Activated CD4-positive, alpha-beta T cell treated with anti-CD3 and anti-CD28 coated beads for 36 hours (primary cell): Measurements from ENCODE around the gene CAPZA1. TPM values are rescaled to one million over a fixed set of nuclear protein-coding genes. Genes with fewer than 3 reads are reported as not detected.
"Not testable (repeated sequence)": the region's sequence is repeated elsewhere in the genome, so short reads cannot be mapped to it uniquely, and the experiment has no call there.

Source experiments
- ATAC-seq: fragments of 200-7000 bp; cut with Tn5 transposase; one replicate; pipeline ENCODE4 v1.10.0; 2021; ENCODE audit warnings: mild to moderate bottlenecking, moderate library complexity
- CTCF ChIA-PET: fragments of 350-600 bp; sonication (Branson Sonifier 250); formaldehyde crosslinking; loops from one replicate; lab custom pipeline; 2021; ENCODE audit warnings: antibody characterized with exemption; lab: Charles Lee
- POLR2A ChIA-PET: fragments of 350-600 bp; sonication (Branson Sonifier 250); formaldehyde crosslinking; loops from one replicate; lab custom pipeline; 2021; ENCODE audit warnings: antibody characterized with exemption, inconsistent platforms; lab: Charles Lee
- DNase-seq: peaks from one replicate; pipeline ENCODE4 v3.0.0-alpha.2; 2020
- H3K27ac Mint-ChIP-seq: one replicate; pipeline ENCODE4 v1.8.0; 2021; ENCODE audit warnings: mixed read lengths
- H3K27me3 Mint-ChIP-seq: one replicate; pipeline ENCODE4 v1.8.0; 2021; ENCODE audit warnings: mixed read lengths
- H3K36me3 Mint-ChIP-seq: one replicate; pipeline ENCODE4 v1.8.0; 2021; ENCODE audit warnings: low read depth, mixed read lengths
- H3K4me1 Mint-ChIP-seq: one replicate; pipeline ENCODE4 v1.8.0; 2021; ENCODE audit warnings: mixed read lengths
- H3K4me3 Mint-ChIP-seq: one replicate; pipeline ENCODE4 v1.8.0; 2021; ENCODE audit warnings: mild to moderate bottlenecking, moderate library complexity, mixed read lengths
- H3K9me3 Mint-ChIP-seq: one replicate; pipeline ENCODE4 v1.8.0; 2021; ENCODE audit warnings: low read depth, mixed read lengths
- intact Hi-C, 2 experiments: fragments of 100-400 bp; cut with DNase I in 1 of 2; cut with micrococcal nuclease in 1 of 2; formaldehyde crosslinking; loops; one replicate each; pipeline versions ENCODE4 v1.14.2 to v1.15.1; 2022 to 2024; cut with DNase I, micrococcal nuclease
- total RNA-seq, 2 experiments: library from RNA; stranded (reverse); gene quantifications; one replicate each; pipeline ENCODE4 v1.2.3, GENCODE V29; 2021

Gene CAPZA1
- total RNA-seq, 2 experiments from 2014 or later: 251 to 302 TPM

DNA sequence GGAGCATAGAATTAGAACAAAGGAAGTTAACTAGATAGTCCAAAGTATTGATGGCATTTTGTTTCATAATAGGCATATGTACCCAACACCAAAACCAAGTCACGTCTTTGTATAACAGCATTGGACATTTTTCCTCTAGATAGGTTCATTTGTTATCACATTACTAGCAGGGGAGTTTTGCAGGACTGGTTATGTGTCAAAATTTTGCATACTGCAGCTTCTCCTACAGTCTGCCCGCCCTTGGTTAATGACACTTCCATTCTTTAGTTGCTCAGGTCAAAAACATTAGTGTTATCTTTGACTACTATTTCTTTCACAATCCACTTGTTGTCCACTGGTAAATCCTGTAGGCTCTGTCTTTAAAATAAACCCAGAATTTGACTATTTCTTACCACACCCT lies 8.9 kb downstream of the CAPZA1 start:
- Mint-ChIP-seq H3K9me3 (no peaks in the 10 kb centered on the region), H3K4me1 (peaks cover 81% of the 10 kb centered on the region), H3K27me3 (no peaks in the 10 kb centered on the region), H3K4me3 (no peak overlapping the region), H3K36me3 (peaks cover 73% of the 10 kb centered on the region), H3K27ac (peak overlapping the region; percentile 22)
- CTCF ChIA-PET: interaction anchor here (0.6 to 1.2 kb wide), 4 partner anchors 8 to 444 kb away, joined by 3 to 5 read pairs (median 4); partner anchors contain the start of gene LRIG2
- DNase-seq: no peak
- intact Hi-C loops: loop anchor here in 1 of 2 experiments (10.0 kb wide), 1 partner anchor 1754 kb away; the partner anchor contains the start of gene CD53
- no peak for ATAC-seq
- POLR2A ChIA-PET: no interaction called here

GRCh38 chr1:112629256-112629655 lies 9.6 kb downstream of the CAPZA1 start:
- Mint-ChIP-seq H3K4me3 (no peak overlapping the region), H3K27me3 (no peaks in the 10 kb centered on the region), H3K27ac (peak overlapping the region; percentile 55), H3K9me3 (no peaks in the 10 kb centered on the region), H3K4me1 (peaks cover 84% of the 10 kb centered on the region), H3K36me3 (peaks cover 76% of the 10 kb centered on the region)
- intact Hi-C loops: loop anchor here in 1 of 2 experiments (10.0 kb wide), 1 partner anchor 1754 kb away; the partner anchor contains the start of gene CD53
- CTCF ChIA-PET: interaction anchor here (0.6 to 1.1 kb wide), 2 partner anchors 10 to 17 kb away, joined by 3 to 4 read pairs; partner anchors contain the start of gene ST7L
- POLR2A ChIA-PET: no interaction called here
- no peak for DNase-seq
- no peak for ATAC-seq

- POLR2A ChIA-PET: no interaction called here
These were observed 14.0 kb downstream of the CAPZA1 start for GRCh38 chr1:112633628-112634027.

DNA sequence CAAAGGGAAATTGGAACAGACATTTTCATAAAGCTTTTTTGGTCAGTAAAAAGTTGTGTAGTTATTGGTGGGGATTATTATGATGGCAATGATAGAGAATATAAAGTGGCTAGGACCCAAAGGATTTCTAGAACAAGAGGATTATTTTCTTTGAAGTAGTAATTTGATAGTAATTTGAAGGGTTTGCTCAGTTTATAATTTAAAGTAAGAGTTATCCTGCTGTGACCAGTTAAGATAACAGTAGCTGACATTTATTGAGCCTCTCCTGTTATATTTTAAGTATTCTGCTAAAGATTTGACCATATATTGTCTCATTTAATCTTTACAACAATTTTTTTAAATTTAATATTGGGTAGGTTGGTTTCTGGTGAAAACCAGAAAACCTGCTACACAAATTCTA lies 14.7 kb downstream of the CAPZA1 start:
- ATAC-seq: no peak
- Mint-ChIP-seq H3K27ac (no peak overlapping the region), H3K4me1 (peaks cover 71% of the 10 kb centered on the region), H3K27me3 (no peaks in the 10 kb centered on the region), H3K4me3 (no peak overlapping the region), H3K9me3 (no peaks in the 10 kb centered on the region), H3K36me3 (peaks cover 43% of the 10 kb centered on the region)
- POLR2A ChIA-PET: no interaction called here
- CTCF ChIA-PET: interaction anchor here (1.0 kb wide), 1 partner anchor 13 kb away, joined by 4 read pairs; no protein-coding TSS in a partner anchor
- intact Hi-C loops: no loop called here
- no peak for DNase-seq

More at GRCh38 chr1:112633628-112634027, 14.0 kb downstream of the CAPZA1 start:
- Mint-ChIP-seq H3K36me3 (peaks cover 48% of the 10 kb centered on the region), H3K27me3 (no peaks in the 10 kb centered on the region), H3K9me3 (no peaks in the 10 kb centered on the region), H3K4me3 (no peak overlapping the region), H3K4me1 (peaks cover 75% of the 10 kb centered on the region), H3K27ac (no peak overlapping the region)
- ATAC-seq: no peak
- DNase-seq: no peak
- intact Hi-C loops: no loop called here
- CTCF ChIA-PET: interaction anchor here (0.6 kb wide), 1 partner anchor 81 kb away, joined by 3 read pairs; the partner anchor contains the start of gene PPM1J

DNA sequence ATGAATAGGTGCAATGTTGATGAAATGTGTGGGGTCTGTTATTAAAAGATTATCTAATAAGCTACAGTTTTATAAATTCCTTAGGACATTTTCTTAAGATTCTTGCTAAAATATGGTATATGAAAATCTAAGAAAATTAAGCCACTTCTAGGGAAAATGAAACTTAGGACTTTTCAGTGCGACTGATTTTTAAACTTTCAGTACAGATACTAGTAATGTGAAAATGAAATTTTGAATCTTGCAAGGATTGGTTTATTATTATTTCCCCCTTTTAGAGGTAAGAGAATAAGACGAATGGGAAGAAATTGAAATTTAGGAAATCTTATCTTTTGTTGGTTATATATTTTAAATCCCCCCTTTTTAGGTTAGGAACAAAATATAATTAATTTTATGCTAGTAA lies 16.4 kb downstream of the CAPZA1 start:
- H3K36me3 Mint-ChIP-seq: peaks cover 32% of the 10 kb centered on the region
- peaks cover 61% of the 10 kb centered on the region for H3K4me1 Mint-ChIP-seq
- no peaks in the 10 kb centered on the region for H3K9me3 Mint-ChIP-seq
- H3K4me3 Mint-ChIP-seq: peak overlapping the region; percentile 10
- CTCF ChIA-PET: interaction anchor here (1.1 to 2.3 kb wide), 5 partner anchors 8 to 245 kb away, joined by 3 to 7 read pairs (median 3); a partner anchor contains a TSS
- no peaks in the 10 kb centered on the region for H3K27me3 Mint-ChIP-seq
- ATAC-seq (peak; percentile 33), DNase-seq (no peak)
- H3K27ac Mint-ChIP-seq: peak overlapping the region; percentile 51
- POLR2A ChIA-PET: no interaction called here
- intact Hi-C loops: loop anchor here in 1 of 2 experiments (2.0 kb wide), 1 partner anchor 15 kb away; no protein-coding TSS in a partner anchor

DNA sequence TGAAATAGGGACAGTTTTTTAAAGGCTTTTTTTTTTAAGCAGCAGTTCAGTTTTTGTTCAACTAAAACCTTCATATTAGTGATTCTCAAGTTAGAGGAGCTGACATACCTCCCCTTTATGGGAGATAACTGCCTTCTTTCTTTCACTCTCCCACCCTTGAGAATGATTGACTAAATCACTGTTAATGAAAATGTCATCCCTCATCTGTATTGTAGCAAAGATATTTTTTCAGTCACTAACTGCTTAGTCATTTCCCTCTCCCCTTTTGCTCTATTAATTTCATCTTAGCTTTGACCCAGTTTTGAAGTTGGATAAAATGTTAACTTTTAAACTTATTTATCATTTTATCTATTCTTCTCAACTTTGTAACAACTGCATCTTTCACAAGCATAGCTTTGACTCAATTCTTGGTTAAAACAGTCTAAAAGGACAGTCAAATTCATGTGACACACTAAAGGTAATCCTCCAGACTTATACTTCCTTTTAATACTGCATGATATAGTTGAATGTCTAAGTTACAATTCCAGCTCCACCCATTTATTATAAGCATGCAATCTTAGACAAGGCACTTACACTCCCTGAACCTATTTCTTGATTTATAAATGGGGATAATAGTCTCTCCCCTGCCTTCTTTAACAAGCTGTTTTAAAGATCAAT lies 17.1 kb downstream of the CAPZA1 start:
- Mint-ChIP-seq H3K9me3 (no peaks in the 10 kb centered on the region), H3K27me3 (no peaks in the 10 kb centered on the region), H3K4me1 (peaks cover 55% of the 10 kb centered on the region), H3K36me3 (peaks cover 25% of the 10 kb centered on the region), H3K27ac (peak overlapping the region; percentile 65), H3K4me3 (no peak overlapping the region)
- CTCF ChIA-PET: interaction anchor here (0.8 to 2.3 kb wide), 7 partner anchors 8 to 171 kb away, joined by 3 to 7 read pairs (median 4); no protein-coding TSS in a partner anchor
- ATAC-seq: peak; percentile 54
- POLR2A ChIA-PET: interaction anchor here (0.5 kb wide), 1 partner anchor 15 kb away, joined by 3 read pairs; no protein-coding TSS in a partner anchor
- intact Hi-C loops: loop anchor here in 1 of 2 experiments (2.0 kb wide), 1 partner anchor 16 kb away; no protein-coding TSS in a partner anchor
- DNase-seq: no peak

DNA sequence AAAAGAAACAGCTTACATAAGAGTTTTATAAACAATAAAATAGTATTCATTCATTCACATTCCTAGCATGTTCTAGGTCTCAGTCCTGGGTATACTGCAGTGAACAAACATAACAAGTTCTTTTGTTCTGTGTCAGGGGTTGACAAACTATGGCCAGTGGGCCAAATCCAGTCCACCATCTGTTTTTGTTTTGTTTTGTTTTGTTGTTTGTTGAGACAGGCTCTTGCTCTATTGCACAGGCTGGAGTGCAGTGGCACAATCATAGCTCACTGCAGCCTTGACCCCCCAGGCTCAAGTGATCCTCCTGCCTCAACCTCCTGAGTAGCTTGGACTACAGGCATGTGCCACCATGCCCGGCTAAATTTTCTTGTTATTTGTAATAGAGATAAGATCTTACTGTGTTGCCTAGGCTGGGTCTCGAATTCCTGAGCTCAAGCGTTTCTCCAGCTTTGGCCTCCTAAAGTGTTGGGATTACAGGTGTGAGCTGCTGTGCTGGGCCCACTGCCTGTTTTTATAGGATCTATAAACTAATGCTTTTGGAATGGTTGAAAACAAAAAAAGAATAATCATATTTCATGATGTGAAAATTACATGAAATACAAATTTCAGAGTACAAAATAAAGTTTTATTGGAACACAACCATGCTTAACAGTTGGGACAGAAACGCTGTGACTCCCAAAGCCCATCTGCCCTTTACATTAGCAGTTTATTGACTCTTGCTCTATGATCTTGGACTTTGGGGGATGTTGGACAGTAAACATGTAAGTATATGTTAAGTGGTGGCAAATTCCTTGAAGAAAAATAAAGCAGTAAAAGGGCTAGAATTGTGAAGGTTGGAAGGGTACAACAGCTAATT lies 17.9 kb downstream of the CAPZA1 start:
- Mint-ChIP-seq H3K4me1 (peaks cover 54% of the 10 kb centered on the region), H3K27ac (peak overlapping the region; percentile 68), H3K9me3 (no peaks in the 10 kb centered on the region), H3K4me3 (no peak overlapping the region), H3K36me3 (peaks cover 24% of the 10 kb centered on the region), H3K27me3 (no peaks in the 10 kb centered on the region)
- ChIA-PET CTCF (interaction anchor here (0.8 to 2.3 kb wide), 6 partner anchors 7 to 171 kb away, joined by 3 to 7 read pairs (median 4); no protein-coding TSS in a partner anchor), POLR2A (interaction anchor here (0.5 kb wide), 1 partner anchor 15 kb away, joined by 3 read pairs; no protein-coding TSS in a partner anchor)
- intact Hi-C loops: loop anchor here in 1 of 2 experiments (2.0 kb wide), 1 partner anchor 17 kb away; no protein-coding TSS in a partner anchor
- ATAC-seq (no peak), DNase-seq (no peak)

DNA sequence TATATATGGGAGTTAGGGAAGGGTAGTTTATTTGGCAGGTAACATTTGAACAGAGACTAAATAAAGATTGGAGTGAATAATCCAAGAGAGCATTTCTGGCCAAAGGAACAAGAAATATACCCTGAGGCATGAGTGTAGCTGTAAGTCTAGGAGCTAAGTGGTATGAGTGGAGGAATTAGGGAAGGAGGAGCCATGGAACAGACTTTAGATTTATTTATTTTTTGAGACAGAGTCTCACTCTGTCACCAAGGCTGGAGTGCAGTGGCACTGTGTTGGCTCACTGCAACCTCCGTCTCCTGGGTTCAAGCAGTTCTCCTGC lies 18.4 kb downstream of the CAPZA1 start:
- intact Hi-C loops: no loop called here
- H3K4me3 Mint-ChIP-seq: no peak overlapping the region
- DNase-seq: no peak
- ChIA-PET CTCF (interaction anchor here (1.6 kb wide), 1 partner anchor 13 kb away, joined by 4 read pairs; no protein-coding TSS in a partner anchor), POLR2A (no interaction called here)
- ATAC-seq: no peak
- H3K27ac Mint-ChIP-seq: peak overlapping the region; percentile 68
- peaks cover 24% of the 10 kb centered on the region for H3K36me3 Mint-ChIP-seq
- H3K4me1 Mint-ChIP-seq: peaks cover 55% of the 10 kb centered on the region
- no peaks in the 10 kb centered on the region for H3K9me3 Mint-ChIP-seq
- no peaks in the 10 kb centered on the region for H3K27me3 Mint-ChIP-seq

- intact Hi-C loops, CTCF ChIA-PET: not testable (repeated sequence)
- H3K36me3 Mint-ChIP-seq: peaks cover 25% of the 10 kb centered on the region
These were observed 20.8 kb downstream of the CAPZA1 start for GRCh38 chr1:112640437-112640836.

DNA sequence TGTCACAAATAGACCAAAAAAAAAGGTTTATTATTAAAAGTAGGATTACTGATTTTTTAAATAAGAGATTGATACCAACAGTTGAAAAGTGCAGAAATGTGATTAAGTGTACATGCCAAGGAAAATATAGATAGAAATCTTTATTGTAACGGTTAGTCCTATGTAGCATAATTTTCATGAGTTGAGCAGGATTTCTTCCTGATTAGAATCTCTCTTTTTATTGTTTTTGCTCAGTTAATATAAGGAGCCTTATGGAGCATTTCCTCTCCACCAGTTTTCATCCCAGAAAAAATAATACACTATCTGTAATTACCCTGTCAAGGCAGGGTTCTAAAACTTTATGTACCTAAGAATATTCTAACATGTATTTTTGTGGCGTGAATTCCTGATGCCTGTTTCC lies 23.4 kb downstream of the CAPZA1 start:
- intact Hi-C loops: no loop called here
- peaks cover 40% of the 10 kb centered on the region for H3K4me1 Mint-ChIP-seq
- peaks cover 38% of the 10 kb centered on the region for H3K36me3 Mint-ChIP-seq
- ChIA-PET POLR2A (no interaction called here), CTCF (interaction anchor here (0.7 to 3.2 kb wide), 5 partner anchors 7 to 172 kb away, joined by 3 to 7 read pairs (median 3); no protein-coding TSS in a partner anchor)
- no peak for ATAC-seq
- H3K27me3 Mint-ChIP-seq: no peaks in the 10 kb centered on the region
- no peaks in the 10 kb centered on the region for H3K9me3 Mint-ChIP-seq
- H3K4me3 Mint-ChIP-seq: no peak overlapping the region
- H3K27ac Mint-ChIP-seq: peak overlapping the region; percentile 10
- no peak for DNase-seq

More at GRCh38 chr1:112640437-112640836, 20.8 kb downstream of the CAPZA1 start:
- H3K4me1 Mint-ChIP-seq: peaks cover 47% of the 10 kb centered on the region
- POLR2A ChIA-PET, H3K27ac Mint-ChIP-seq, H3K9me3 Mint-ChIP-seq, H3K4me3 Mint-ChIP-seq, DNase-seq, H3K27me3 Mint-ChIP-seq, ATAC-seq: not testable (repeated sequence)
